Measurements from ENCODE around the gene SOWAHB. TPM values are rescaled to one million over a fixed set of nuclear protein-coding genes. Genes with fewer than 3 reads are reported as not detected.

Gene SOWAHB
- polyA plus RNA-seq, 2 of the 4 experiments (the other 2 are of a cell fraction) = 0.04 to 0.10 TPM

DNA sequence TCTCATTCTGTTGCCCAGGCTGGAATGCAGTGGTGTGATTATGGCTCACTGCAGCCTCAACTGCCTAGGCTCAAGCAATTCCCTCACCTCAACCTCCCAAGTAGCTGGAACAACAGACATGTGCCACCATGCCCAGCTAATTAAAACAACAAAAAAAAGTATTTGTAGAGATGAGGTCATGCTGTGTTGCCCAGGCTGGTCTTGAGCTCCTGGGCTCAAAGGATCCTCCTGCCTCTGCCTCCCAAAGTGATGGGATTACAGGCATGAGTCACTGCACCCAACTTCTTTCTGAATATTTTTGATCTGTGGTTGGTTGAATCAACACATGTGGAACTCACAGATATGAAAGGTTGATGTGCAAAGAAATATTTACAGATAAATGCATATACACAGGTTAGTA lies 33.1 kb upstream of the SOWAHB start:
- DNase-seq (ENCODE audit: low read depth in 1 of 2, low spot score in 1 of 2) = no peak
- Histone ChIP-seq H3K9me3 (no peaks in the 10 kb centered on the region), H3K4me3 (no peak overlapping the region), H3K27ac (no peak overlapping the region), H3K4me2 (peak overlapping the region; percentile 35), H3K4me1 (peaks cover 15% of the 10 kb centered on the region; the same call in 2 of the 3 replicates)
- no peak for FAIRE-seq
- ChIA-PET CTCF (no interaction called here), POLR2A (no interaction called here)
- no peak for ATAC-seq
- no peak for TF ChIP-seq MAFK (IDR thresholded peaks at IDR 0.05; ENCODE audit: partially characterized antibody)
- TF ChIP-seq, protein P1, sequence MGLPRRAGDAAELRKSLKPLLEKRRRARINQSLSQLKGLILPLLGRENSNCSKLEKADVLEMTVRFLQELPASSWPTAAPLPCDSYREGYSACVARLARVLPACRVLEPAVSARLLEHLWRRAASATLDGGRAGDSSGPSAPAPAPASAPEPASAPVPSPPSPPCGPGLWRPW (IDR thresholded peaks at IDR 0.05) = no peak

DNA sequence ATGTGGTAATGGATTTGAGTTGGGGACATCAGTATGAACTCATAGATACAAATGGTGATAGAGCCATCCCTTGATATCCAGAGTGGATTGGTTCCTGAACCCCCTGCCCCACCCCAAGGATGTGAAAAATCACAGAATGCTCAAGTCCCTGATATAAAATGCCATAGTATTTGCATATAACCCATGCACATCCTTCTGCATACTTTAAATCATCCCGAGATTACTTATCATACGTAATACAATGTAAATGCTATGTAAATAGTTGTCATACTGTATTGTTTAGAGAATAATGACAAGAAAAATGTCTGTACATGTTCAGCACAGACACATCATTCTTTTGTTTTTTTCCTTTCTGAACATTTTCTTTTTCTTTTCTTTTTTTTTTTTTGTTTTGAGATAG lies 32.7 kb upstream of the SOWAHB start:
- DNase-seq (ENCODE audit: low read depth in 1 of 2, low spot score in 1 of 2) = no peak
- POLR2A ChIA-PET = no interaction called here
- FAIRE-seq = no peak
- no peaks in the 10 kb centered on the region for H3K9me3 ChIP-seq
- no peak overlapping the region for H3K4me3 ChIP-seq
- 77% methylated on average over 2 of the region's 2 CpGs for WGBS (ENCODE audit: missing lambda C conversion rate)
- peak overlapping the region; percentile 35 for H3K4me2 ChIP-seq
- no peak overlapping the region for H3K27ac ChIP-seq
- H3K4me1 ChIP-seq = peaks cover 15% of the 10 kb centered on the region; the same call in 2 of the 3 replicates
- TF ChIP-seq NFE2L2 (conservative IDR thresholded peaks at IDR 0.05; ENCODE audit: low read length) (no peak), TFCP2L1 (CRISPR knock-in tag; IDR thresholded peaks at IDR 0.05) (no peak)
- CTCF ChIA-PET = no interaction called here
- no peak for ATAC-seq

DNA sequence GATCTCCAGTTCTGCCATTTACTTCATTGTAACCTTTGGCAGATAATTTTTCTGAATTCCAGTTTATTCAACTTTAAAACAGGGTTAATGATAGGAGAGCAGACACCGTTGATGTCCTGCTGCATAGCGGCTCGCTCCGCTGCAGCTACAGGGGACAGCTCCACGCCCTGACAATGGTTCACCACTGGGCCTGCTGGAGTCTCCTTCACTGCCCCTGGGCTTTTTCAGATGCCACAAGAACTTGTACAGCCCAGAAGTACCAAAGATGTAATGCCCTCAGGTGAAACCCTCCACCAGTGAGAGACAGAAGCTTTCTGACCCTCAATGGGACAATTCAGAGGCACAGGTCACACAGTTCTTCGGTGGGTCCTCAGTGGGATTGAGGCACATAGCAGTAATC lies 28.9 kb upstream of the SOWAHB start:
- Histone ChIP-seq H3K27ac (no peak overlapping the region), H3K4me1 (peaks cover 10% of the 10 kb centered on the region; the same call in 2 of the 3 replicates), H3K4me2 (no peak overlapping the region), H3K4me3 (no peak overlapping the region), H3K9me3 (no peaks in the 10 kb centered on the region)
- WGBS (ENCODE audit: missing lambda C conversion rate) = 79% methylated on average over 6 of the region's 6 CpGs
- ChIA-PET POLR2A (no interaction called here), CTCF (interaction anchor here (0.9 kb wide), 1 partner anchor 14 kb away, joined by 3 read pairs; no protein-coding TSS in a partner anchor)
- DNase-seq (ENCODE audit: low read depth in 1 of 2, low spot score in 1 of 2) (no peak), ATAC-seq (no peak), FAIRE-seq (no peak)
- TF ChIP-seq POLR2A (IDR thresholded peaks at IDR 0.05; ENCODE audit: low read length) (no peak), EHF (CRISPR knock-in tag; IDR thresholded peaks at IDR 0.05) (no peak), ZNF302 (CRISPR knock-in tag; IDR thresholded peaks at IDR 0.05) (no peak), CBX2 (IDR thresholded peaks at IDR 0.05; ENCODE audit: borderline replicate concordance, low read depth) (no peak), SREBF2 (IDR thresholded peaks at IDR 0.05) (no peak), MAFK (IDR thresholded peaks at IDR 0.05; ENCODE audit: partially characterized antibody) (no peak), MAZ (IDR thresholded peaks at IDR 0.05; ENCODE audit: borderline replicate concordance, low read depth, low read length) (no peak), CEBPB (IDR thresholded peaks at IDR 0.05) (no peak), PHF8 (IDR thresholded peaks at IDR 0.05; ENCODE audit: borderline replicate concordance, low read depth) (no peak), NR3C1 (IDR thresholded peaks at IDR 0.05) (no peak)
- TF ChIP-seq, protein P2, sequence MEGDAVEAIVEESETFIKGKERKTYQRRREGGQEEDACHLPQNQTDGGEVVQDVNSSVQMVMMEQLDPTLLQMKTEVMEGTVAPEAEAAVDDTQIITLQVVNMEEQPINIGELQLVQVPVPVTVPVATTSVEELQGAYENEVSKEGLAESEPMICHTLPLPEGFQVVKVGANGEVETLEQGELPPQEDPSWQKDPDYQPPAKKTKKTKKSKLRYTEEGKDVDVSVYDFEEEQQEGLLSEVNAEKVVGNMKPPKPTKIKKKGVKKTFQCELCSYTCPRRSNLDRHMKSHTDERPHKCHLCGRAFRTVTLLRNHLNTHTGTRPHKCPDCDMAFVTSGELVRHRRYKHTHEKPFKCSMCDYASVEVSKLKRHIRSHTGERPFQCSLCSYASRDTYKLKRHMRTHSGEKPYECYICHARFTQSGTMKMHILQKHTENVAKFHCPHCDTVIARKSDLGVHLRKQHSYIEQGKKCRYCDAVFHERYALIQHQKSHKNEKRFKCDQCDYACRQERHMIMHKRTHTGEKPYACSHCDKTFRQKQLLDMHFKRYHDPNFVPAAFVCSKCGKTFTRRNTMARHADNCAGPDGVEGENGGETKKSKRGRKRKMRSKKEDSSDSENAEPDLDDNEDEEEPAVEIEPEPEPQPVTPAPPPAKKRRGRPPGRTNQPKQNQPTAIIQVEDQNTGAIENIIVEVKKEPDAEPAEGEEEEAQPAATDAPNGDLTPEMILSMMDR (IDR thresholded peaks at IDR 0.05) = no peak
- TF ChIP-seq, protein P3, sequence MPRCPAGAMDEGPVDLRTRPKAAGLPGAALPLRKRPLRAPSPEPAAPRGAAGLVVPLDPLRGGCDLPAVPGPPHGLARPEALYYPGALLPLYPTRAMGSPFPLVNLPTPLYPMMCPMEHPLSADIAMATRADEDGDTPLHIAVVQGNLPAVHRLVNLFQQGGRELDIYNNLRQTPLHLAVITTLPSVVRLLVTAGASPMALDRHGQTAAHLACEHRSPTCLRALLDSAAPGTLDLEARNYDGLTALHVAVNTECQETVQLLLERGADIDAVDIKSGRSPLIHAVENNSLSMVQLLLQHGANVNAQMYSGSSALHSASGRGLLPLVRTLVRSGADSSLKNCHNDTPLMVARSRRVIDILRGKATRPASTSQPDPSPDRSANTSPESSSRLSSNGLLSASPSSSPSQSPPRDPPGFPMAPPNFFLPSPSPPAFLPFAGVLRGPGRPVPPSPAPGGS (IDR thresholded peaks at IDR 0.05) = no peak
- TF ChIP-seq, protein P4, sequence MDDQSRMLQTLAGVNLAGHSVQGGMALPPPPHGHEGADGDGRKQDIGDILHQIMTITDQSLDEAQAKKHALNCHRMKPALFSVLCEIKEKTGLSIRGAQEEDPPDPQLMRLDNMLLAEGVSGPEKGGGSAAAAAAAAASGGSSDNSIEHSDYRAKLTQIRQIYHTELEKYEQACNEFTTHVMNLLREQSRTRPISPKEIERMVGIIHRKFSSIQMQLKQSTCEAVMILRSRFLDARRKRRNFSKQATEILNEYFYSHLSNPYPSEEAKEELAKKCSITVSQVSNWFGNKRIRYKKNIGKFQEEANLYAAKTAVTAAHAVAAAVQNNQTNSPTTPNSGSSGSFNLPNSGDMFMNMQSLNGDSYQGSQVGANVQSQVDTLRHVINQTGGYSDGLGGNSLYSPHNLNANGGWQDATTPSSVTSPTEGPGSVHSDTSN (IDR thresholded peaks at IDR 0.05) = no peak
- TF ChIP-seq, protein P5, sequence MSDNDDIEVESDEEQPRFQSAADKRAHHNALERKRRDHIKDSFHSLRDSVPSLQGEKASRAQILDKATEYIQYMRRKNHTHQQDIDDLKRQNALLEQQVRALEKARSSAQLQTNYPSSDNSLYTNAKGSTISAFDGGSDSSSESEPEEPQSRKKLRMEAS (IDR thresholded peaks at IDR 0.05) = no peak
